ENCODE data around the gene SLC22A3.
A peak's percentile ranks its signal among the peaks of the same experiment; 100 is the strongest.
"Not testable (repeated sequence)": the region's sequence is repeated elsewhere in the genome, so short reads cannot be mapped to it uniquely, and the experiment has no call there.

Gene SLC22A3

GRCh38 chr6:160336200-160336599 is 12.0 kb upstream of the SLC22A3 start:
- DNase-seq, result no peak

- no peak for DNase-seq
Measured at GRCh38 chr6:160337301-160337700, 10.9 kb upstream of the SLC22A3 start.

DNA sequence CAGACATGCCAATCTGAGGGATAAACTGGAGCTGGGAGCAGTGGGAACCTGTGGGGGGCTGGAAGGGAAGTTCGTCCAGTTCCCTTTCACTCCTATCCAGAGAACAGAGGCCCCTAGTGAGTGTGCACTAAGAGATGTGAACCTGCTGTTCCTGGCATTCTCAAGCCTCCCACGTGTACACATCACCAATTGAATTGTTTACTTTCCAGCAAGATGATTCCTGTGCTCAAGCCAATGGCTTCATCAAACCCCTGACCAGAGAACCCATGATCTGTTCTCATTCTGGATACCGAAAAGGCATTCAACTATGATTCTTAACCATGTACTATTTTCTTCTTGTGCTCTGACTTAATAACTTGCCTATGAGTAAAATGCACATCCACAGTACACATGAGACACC is 10.2 kb upstream of the SLC22A3 start:
- DNase-seq, result no peak

DNA sequence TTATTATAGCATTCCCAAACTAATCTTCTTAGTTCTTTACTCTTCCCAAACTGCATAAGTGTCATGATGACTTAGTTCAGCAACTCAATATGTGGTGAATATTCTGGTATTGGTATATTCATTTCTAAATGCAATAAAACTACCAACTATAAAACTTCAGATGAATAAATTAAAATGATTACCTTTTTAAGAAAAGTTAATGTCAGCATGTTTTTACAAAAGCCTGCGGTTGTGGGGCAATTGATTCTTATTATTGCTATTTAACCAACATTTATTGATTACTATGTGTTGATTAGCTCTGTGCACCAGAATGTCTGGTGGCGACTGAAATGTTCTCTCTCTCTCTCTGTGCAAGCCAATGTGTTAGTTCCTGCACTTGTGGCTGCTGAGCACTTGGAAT is 5.0 kb upstream of the SLC22A3 start:
- no peak for DNase-seq

- DNase-seq, result no peak
Measured at GRCh38 chr6:160344271-160344670, 3.9 kb upstream of the SLC22A3 start.

GRCh38 chr6:160347259-160348222 is 637 bp upstream of the SLC22A3 start:
- no peak for DNase-seq

DNA sequence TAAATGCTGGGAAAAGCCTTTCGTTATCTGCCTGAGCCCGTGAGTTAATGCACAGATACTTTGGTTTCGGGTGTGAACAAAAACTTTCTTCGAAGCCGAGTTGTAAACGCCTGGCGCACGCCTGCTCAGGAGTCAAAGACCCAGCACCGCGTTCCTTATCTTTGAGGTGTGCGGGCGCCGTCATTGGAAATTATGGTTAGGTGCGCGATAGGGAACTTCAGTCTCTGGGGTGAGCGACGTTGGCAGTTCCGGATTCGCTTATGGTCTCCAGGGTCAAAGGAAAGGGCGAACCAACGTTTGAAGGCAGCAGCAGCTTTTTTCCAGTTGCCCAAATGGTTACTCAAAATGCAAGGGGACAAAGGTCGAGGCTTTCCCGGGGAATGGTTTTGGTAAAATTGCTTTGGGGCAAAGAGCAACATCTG is 853 bp downstream of the SLC22A3 start:
- peak in 1 of 2 experiments; percentile 8 for DNase-seq

- no peak for DNase-seq
Measured at GRCh38 chr6:160349814-160350350, 1.7 kb downstream of the SLC22A3 start.

GRCh38 chr6:160353950-160354496 is 5.8 kb downstream of the SLC22A3 start:
- no peak for DNase-seq

DNA sequence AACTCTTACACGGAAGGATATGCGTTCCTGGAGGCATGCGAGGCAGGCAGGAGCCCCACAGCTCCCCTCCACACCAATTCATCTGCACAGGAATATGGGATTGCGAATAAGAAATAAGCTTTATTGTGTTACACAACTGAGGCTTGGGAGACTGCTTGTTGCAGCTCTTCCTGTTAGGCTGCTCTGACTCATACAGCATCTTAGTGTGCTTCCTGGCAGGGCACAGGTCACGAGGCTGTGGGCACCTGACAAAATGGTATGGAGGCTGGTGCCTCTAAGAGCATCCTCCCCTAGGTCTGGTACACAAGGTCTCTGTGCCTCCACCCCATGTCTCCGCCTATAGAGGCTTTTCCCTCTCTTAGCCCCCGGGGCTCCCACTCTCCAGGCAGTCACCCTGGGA is 6.8 kb downstream of the SLC22A3 start:
- DNase-seq, result no peak

- DNase-seq, result no peak
Measured at GRCh38 chr6:160356074-160356744, 8.0 kb downstream of the SLC22A3 start.

DNA sequence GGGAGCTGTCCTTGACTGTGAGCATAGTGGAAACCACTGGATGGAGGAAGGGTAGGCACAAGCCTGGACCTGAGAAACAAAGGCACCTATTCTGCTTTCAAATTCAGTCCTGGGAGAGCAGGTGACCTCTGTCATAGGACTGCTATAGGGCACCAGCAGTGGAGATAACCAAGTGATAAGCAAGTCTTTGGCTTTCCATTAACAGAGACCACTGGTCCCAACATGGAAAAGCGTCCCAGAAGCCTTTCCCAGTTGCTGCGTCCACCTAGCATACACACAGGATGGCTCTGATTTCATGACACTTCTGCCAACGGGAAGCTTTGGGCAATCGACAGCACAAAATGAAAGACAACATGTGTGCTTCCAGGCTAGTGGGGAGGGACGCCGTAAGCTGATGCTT is 8.9 kb downstream of the SLC22A3 start:
- DNase-seq, result no peak

DNA sequence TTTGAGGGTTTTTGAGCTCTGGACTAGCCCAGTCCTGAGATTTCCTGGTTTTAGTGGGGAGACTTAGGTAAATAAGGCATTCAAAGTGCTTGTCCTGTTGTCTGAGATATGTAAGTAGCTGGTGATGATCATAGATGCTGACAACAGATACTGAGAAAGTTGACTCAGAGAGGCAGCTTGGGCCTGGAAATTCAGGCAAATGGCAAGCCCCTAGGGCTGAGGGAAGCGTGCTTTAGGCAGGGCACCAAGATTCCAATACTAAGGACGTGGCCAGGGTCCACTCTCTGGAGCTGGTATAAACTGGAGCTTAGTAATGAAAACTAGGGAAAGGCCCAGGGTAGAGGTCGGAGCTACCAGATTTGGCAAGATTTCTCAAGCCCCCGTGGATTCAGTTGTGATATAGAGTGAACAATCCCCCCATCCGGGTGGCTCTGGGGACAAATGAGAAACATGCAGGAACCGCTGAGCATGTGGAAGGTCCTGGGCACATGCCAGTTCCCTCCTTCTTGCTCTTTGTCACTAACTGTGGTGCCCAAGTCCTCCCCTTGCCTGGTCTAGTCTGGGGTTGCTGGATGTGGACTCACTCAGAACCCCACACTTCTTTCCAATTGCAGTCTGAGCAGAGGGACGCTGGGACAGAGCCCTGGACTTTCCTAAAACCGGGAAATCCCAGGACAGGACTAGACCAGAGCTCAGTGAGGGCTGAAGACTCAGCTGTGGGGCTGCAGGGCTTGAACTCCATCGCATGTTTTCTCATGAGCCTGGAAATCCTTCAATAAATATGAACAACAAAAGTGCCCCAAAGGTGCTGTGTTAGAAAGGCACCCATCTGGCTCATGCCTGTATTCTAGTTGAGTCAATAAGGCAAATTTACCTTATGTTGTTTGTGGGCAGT is 10.3 kb downstream of the SLC22A3 start:
- DNase-seq, result no peak

GRCh38 chr6:160360955-160361354 is 12.8 kb downstream of the SLC22A3 start:
- DNase-seq, result no peak

DNA sequence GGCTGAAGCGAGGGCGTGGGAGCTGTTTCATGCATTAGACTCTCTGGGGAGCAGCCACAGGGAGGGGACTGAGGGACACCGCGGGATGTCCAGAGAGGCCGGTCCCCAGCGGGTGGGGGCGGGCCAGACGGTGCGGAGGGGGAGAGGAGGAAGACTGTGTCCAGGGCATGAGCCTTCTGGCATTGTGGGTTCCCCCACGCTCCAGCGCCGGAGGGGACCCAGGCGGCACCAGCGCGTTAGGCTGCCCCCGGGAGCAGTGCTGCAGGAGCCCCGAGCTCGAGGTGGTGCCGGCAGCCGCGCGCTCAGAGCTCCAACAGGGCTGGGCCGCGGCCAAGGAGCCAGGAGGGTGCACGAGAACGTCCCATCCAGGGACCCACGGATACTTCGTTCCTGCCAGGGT is 14.4 kb downstream of the SLC22A3 start:
- DNase-seq, result no peak

DNA sequence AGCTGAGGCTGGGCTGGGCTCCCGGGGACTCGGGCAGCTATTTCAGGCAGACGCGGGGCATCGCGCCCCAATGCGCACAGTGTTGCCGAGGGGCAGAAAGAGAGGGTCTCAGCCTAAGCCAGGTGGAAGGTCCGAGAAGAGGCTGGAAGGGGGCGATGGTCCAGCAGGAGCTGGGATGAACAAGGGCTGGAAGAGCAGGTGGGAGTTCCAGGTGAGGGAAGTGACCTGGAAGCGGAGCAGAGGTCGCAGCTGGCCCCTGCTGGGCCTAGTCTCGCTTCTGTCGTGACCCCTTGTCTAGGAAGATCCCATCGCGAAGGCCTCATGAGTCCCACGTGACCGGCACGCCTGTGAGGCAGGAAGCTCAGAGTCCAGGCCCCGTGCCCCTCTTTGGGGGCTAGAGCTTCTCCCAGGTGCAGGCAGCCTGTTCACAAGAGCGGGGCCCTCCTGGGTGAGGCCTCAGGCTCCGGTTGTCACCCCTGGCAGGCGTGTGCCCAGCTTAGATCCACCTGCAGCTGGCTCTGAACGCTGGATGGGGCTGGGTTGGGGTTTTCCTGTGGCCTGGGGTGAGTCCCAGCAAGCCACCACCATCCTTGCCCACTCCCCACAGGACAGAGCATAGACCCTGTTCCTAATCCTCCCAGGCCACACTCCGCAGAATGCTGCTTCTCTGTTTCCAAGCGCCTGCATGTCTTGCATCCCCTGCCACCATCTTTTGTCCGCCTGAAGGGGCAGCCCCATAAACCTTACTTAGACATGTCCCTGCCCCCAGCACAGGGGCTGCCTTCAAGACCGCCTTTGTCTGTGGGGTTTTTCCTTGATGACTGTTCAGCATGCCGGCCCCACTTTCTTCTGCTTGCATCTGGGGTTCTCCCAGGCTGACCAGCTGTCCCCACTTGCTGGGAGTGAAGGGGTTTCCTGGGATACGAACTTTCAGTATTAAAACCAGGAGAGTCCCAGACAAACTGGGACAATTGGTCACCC is 15.1 kb downstream of the SLC22A3 start:
- no peak for DNase-seq

DNA sequence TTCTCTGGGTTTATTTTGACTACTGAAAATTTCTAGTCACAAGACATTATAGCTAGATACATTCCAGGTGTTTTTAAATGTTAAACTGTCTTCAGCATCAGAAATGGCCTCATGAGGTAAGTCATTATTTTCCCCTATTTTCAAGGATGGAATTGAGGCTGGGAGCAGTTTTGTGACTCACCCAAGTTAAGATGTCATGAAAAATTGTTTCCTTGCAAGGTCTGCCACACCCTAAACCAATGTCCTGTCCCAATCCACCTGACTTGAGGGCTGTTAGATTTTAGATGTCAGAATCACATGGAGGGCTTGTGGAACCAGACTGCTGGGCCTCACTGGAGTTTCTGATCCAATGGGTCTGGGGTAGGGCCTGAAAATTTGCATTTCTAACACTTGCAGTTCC is 16.9 kb downstream of the SLC22A3 start:
- no peak for DNase-seq

- no peak for DNase-seq
Measured at GRCh38 chr6:160367798-160368547, 19.8 kb downstream of the SLC22A3 start.

DNA sequence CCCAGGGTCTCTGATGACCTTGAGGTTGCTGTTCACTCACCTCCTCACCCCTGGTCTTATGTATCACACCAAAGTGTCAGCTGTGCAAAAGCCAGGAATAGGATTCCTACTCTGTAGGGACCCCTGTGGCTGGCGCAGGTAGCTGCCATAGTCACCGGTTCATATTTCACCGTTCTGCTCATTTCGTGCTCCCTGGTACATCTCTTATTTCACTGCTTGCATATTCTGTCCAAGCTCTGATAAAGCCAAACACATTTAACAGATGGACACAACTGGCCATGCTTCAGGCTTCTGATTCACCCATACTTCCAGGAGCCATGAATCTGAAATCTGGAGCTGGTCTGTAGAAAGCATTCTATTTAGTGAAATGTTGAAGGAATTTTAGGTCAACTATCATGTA is 20.5 kb downstream of the SLC22A3 start:
- no peak for DNase-seq

GRCh38 chr6:160373601-160374000 is 25.4 kb downstream of the SLC22A3 start:
- not testable (repeated sequence) for DNase-seq

Measured in activated CD4-positive, alpha-beta T cell treated with anti-CD3 and anti-CD28 coated beads, Interleukin-2, amount 50 U/mL, for 48 hours (primary cell).